Measurements from ENCODE around the gene NFKBIL1.

GRCh38 chr6:31579546-31580437, 32.4 kb downstream of the NFKBIL1 start:
- TF ChIP-seq CTCF (IDR thresholded peaks at IDR 0.05) (no peak), IRF2 (CRISPR knock-in tag; IDR thresholded peaks at IDR 0.05; ENCODE audit: borderline replicate concordance, low read depth) (no peak)
